ENCODE results near the gene HEY2.
A peak's percentile ranks its signal among the peaks of the same experiment; 100 is the strongest.
"Not testable (repeated sequence)": the region's sequence is repeated elsewhere in the genome, so short reads cannot be mapped to it uniquely, and the experiment has no call there.

HEY2 gene
- total RNA-seq: 0 to 1.2 (median 0.07) reads per million in 9 experiments

- H3K36me3 Mint-ChIP-seq (ENCODE audit: insufficient read depth): no peaks in the 10 kb centered on the region
- ATAC-seq (replicated peaks): peak; percentile 80
- H3K27me3 Mint-ChIP-seq: peaks cover 23 to 24% of the 10 kb centered on the region in 2 donors
- H3K9me3 Mint-ChIP-seq: no peaks in the 10 kb centered on the region
- peak; percentile 67 to 84 (median 82) for DNase-seq
- peak within 1 kb of the TSS; percentile 87 for H3K4me3 Mint-ChIP-seq
- H3K27ac Mint-ChIP-seq: peak within 1 kb of the TSS; percentile 65 to 67
- peaks cover 21 to 39% of the 10 kb centered on the region in 2 donors for H3K4me1 Mint-ChIP-seq (ENCODE audit: low read depth in 2 of 2)
These were observed at the start of gene HEY2 for GRCh38 chr6:125749173-125749864. TSS of gene HEY2 (plus strand) at chr6:125749632. CDS start at chr6:125749777, 145 bp downstream.

- Mint-ChIP-seq H3K27ac (no peak overlapping the region), H3K9me3 (no peaks in the 10 kb centered on the region), H3K4me3 (no peak overlapping the region), H3K4me1 (ENCODE audit: low read depth in 2 of 2) (no peaks in the 10 kb centered on the region), H3K36me3 (ENCODE audit: insufficient read depth) (no peaks in the 10 kb centered on the region), H3K27me3 (peaks cover 22 to 37% of the 10 kb centered on the region in 2 donors)
- DNase-seq (no peak), ATAC-seq (replicated peaks) (no peak)
These were observed 48.7 kb upstream of the HEY2 start for GRCh38 chr6:125700581-125701353.

- H3K27ac Mint-ChIP-seq: no peak overlapping the region
- H3K36me3 Mint-ChIP-seq (ENCODE audit: insufficient read depth): no peaks in the 10 kb centered on the region
- no peaks in the 10 kb centered on the region for H3K4me1 Mint-ChIP-seq (ENCODE audit: low read depth in 2 of 2)
- peaks cover 25 to 37% of the 10 kb centered on the region in 2 donors for H3K27me3 Mint-ChIP-seq
- H3K9me3 Mint-ChIP-seq: no peaks in the 10 kb centered on the region
- no peak overlapping the region for H3K4me3 Mint-ChIP-seq
- DNase-seq (no peak), ATAC-seq (replicated peaks) (no peak)
These were observed 48.1 kb upstream of the HEY2 start for GRCh38 chr6:125701354-125701668.

GRCh38 chr6:125703882-125704281 lies 45.5 kb upstream of the HEY2 start:
- H3K27me3 Mint-ChIP-seq: peaks cover 28 to 33% of the 10 kb centered on the region in 2 donors
- not testable (repeated sequence) for DNase-seq; ATAC-seq (replicated peaks); H3K4me1 Mint-ChIP-seq (ENCODE audit: low read depth in 2 of 2); H3K4me3 Mint-ChIP-seq; H3K9me3 Mint-ChIP-seq; H3K36me3 Mint-ChIP-seq (ENCODE audit: insufficient read depth); H3K27ac Mint-ChIP-seq

GRCh38 chr6:125707615-125708243 lies 41.7 kb upstream of the HEY2 start:
- Mint-ChIP-seq H3K9me3 (no peaks in the 10 kb centered on the region), H3K27ac (no peak overlapping the region), H3K4me1 (ENCODE audit: low read depth in 2 of 2) (no peaks in the 10 kb centered on the region), H3K36me3 (ENCODE audit: insufficient read depth) (no peaks in the 10 kb centered on the region), H3K4me3 (no peak overlapping the region), H3K27me3 (peaks cover 14 to 28% of the 10 kb centered on the region in 2 donors)
- ATAC-seq (replicated peaks): no peak
- no peak for DNase-seq

GRCh38 chr6:125711013-125711675 lies 38.3 kb upstream of the HEY2 start:
- Mint-ChIP-seq H3K27me3 (peaks cover 10 to 14% of the 10 kb centered on the region in 2 donors), H3K27ac (no peak overlapping the region), H3K9me3 (no peaks in the 10 kb centered on the region), H3K36me3 (ENCODE audit: insufficient read depth) (no peaks in the 10 kb centered on the region), H3K4me3 (no peak overlapping the region), H3K4me1 (ENCODE audit: low read depth in 2 of 2) (no peaks in the 10 kb centered on the region)
- ATAC-seq (replicated peaks) (no peak), DNase-seq (no peak)

GRCh38 chr6:125714441-125715090 lies 34.9 kb upstream of the HEY2 start:
- ATAC-seq (replicated peaks): no peak

GRCh38 chr6:125717120-125717731 lies 32.2 kb upstream of the HEY2 start:
- Mint-ChIP-seq H3K27ac (no peak overlapping the region), H3K4me3 (no peak overlapping the region), H3K27me3 (peaks cover 13 to 17% of the 10 kb centered on the region in 2 donors), H3K9me3 (no peaks in the 10 kb centered on the region), H3K4me1 (ENCODE audit: low read depth in 2 of 2) (no peaks in the 10 kb centered on the region), H3K36me3 (ENCODE audit: insufficient read depth) (no peaks in the 10 kb centered on the region)
- no peak for ATAC-seq (replicated peaks)
- no peak for DNase-seq

More at GRCh38 chr6:125714441-125715090, 34.9 kb upstream of the HEY2 start:
- Mint-ChIP-seq H3K36me3 (ENCODE audit: insufficient read depth) (no peaks in the 10 kb centered on the region), H3K27ac (no peak overlapping the region), H3K4me1 (ENCODE audit: low read depth in 2 of 2) (no peaks in the 10 kb centered on the region), H3K9me3 (no peaks in the 10 kb centered on the region), H3K4me3 (no peak overlapping the region), H3K27me3 (peaks cover 0 to 5% of the 10 kb centered on the region in 2 donors)
- DNase-seq: no peak

GRCh38 chr6:125718109-125718508 lies 31.3 kb upstream of the HEY2 start:
- no peaks in the 10 kb centered on the region for H3K36me3 Mint-ChIP-seq (ENCODE audit: insufficient read depth)
- no peaks in the 10 kb centered on the region for H3K4me1 Mint-ChIP-seq (ENCODE audit: low read depth in 2 of 2)
- DNase-seq: no peak
- H3K27ac Mint-ChIP-seq: no peak overlapping the region
- peaks cover 13 to 26% of the 10 kb centered on the region in 2 donors for H3K27me3 Mint-ChIP-seq
- no peak overlapping the region for H3K4me3 Mint-ChIP-seq
- no peaks in the 10 kb centered on the region for H3K9me3 Mint-ChIP-seq
- no peak for ATAC-seq (replicated peaks)

GRCh38 chr6:125722886-125723285 lies 26.5 kb upstream of the HEY2 start:
- no peak overlapping the region for H3K27ac Mint-ChIP-seq
- H3K27me3 Mint-ChIP-seq: peaks cover 36 to 56% of the 10 kb centered on the region in 2 donors
- no peaks in the 10 kb centered on the region for H3K36me3 Mint-ChIP-seq (ENCODE audit: insufficient read depth)
- no peaks in the 10 kb centered on the region for H3K4me1 Mint-ChIP-seq (ENCODE audit: low read depth in 2 of 2)
- DNase-seq (no peak), ATAC-seq (replicated peaks) (no peak)
- no peaks in the 10 kb centered on the region for H3K9me3 Mint-ChIP-seq
- H3K4me3 Mint-ChIP-seq: no peak overlapping the region

- Mint-ChIP-seq H3K27ac (no peak overlapping the region), H3K9me3 (no peaks in the 10 kb centered on the region), H3K36me3 (ENCODE audit: insufficient read depth) (no peaks in the 10 kb centered on the region), H3K4me3 (no peak overlapping the region), H3K27me3 (peaks cover 32 to 39% of the 10 kb centered on the region in 2 donors), H3K4me1 (ENCODE audit: low read depth in 2 of 2) (no peaks in the 10 kb centered on the region)
- ATAC-seq (replicated peaks): no peak
- DNase-seq: no peak
These were observed 22.2 kb upstream of the HEY2 start for GRCh38 chr6:125727216-125727615.

- Mint-ChIP-seq H3K9me3 (no peaks in the 10 kb centered on the region), H3K27me3 (peaks cover 37 to 45% of the 10 kb centered on the region in 2 donors), H3K4me1 (ENCODE audit: low read depth in 2 of 2) (no peaks in the 10 kb centered on the region), H3K27ac (no peak overlapping the region), H3K4me3 (no peak overlapping the region), H3K36me3 (ENCODE audit: insufficient read depth) (no peaks in the 10 kb centered on the region)
- no peak for DNase-seq
- no peak for ATAC-seq (replicated peaks)
These were observed 20.7 kb upstream of the HEY2 start for GRCh38 chr6:125728739-125729138.
